Lower lobe of right lung (tissue), 2 donors: ENCODE results near the gene CELF2. TPM values are rescaled to one million over a fixed set of nuclear protein-coding genes. Genes with fewer than 3 reads are reported as not detected.

Experiments
- ATAC-seq, 2 donors: fragments of 200-7000 bp; cut with Tn5 transposase; one replicate each; pipeline ENCODE4 v1.9.1; 2020 to 2022; ENCODE audit warnings: mild to moderate bottlenecking in 2 of 2, moderate library complexity in 2 of 2
- DNase-seq: peaks from one replicate; pipeline ENCODE4 v3.0.0-alpha.2; 2020
- H3K27ac ChIP-seq: fragments of 200-600 bp; one replicate; pipeline ENCODE4 v1.8.0; 2022
- H3K27me3 ChIP-seq: fragments of 200-600 bp; one replicate; pipeline ENCODE4 v1.8.0; 2022; ENCODE audit warnings: low read depth
- H3K36me3 ChIP-seq: fragments of 200-600 bp; one replicate; pipeline ENCODE4 v1.8.0; 2022; ENCODE audit warnings: mild to moderate bottlenecking
- H3K4me1 ChIP-seq: fragments of 200-600 bp; one replicate; pipeline ENCODE4 v1.8.0; 2022
- H3K4me3 ChIP-seq: fragments of 200-600 bp; one replicate; pipeline ENCODE4 v1.8.0; 2022; ENCODE audit warnings: mild to moderate bottlenecking
- H3K9me3 ChIP-seq: fragments of 200-600 bp; one replicate; pipeline ENCODE4 v1.8.0; 2022
- intact Hi-C: fragments of 100-400 bp; cut with DNase I; formaldehyde crosslinking; loops from one replicate; pipeline ENCODE4 v1.11.0; 2022
- total RNA-seq: library from RNA; stranded (reverse); fragmentation: NEBNext Ultra II Directional; extraction: Animal tissue kit (Norgen Biotek cat#: 25700); gene quantifications from one replicate; pipeline ENCODE4 v1.2.1, GENCODE V29; 2021
- TF ChIP-seq, protein P1 (sequence below): fragments of 200-600 bp; IDR thresholded peaks from one replicate; pipeline ENCODE4 v1.8.0; 2022; ENCODE audit warnings: antibody characterized with exemption, mild to moderate bottlenecking
- donor health status: DM: no; HTN: yes; CAD: no; lungs with severe emphysema.

Gene CELF2
- total RNA-seq, 1 donor from 2014 or later: 106 TPM

DNA sequence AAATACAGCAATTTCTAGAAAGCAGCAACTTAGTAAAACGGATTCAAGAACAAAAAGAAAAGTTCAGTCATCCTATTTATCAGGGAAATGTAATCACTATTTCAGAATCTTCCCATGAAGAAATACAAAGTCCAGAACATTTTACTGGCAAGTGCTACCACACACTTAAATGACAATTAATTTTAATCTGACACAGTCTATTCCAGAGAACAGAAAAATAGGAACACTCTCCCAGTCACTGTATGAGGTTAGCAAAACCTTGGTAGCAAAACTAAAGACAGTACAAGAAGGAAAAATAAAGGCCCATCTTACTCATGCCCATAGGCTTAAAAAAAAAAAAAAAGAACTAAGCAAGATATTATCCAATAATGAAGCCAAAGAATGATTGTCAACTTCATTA is 295.8 kb downstream of the CELF2 start:
- ATAC-seq (no peak), DNase-seq (no peak)
- Histone ChIP-seq H3K4me1 (no peaks in the 10 kb centered on the region), H3K36me3 (peaks cover 86% of the 10 kb centered on the region), H3K4me3 (no peak overlapping the region), H3K27ac (no peak overlapping the region), H3K9me3 (no peaks in the 10 kb centered on the region), H3K27me3 (no peaks in the 10 kb centered on the region)
- intact Hi-C loops: no loop called here
- TF ChIP-seq, protein P1, sequence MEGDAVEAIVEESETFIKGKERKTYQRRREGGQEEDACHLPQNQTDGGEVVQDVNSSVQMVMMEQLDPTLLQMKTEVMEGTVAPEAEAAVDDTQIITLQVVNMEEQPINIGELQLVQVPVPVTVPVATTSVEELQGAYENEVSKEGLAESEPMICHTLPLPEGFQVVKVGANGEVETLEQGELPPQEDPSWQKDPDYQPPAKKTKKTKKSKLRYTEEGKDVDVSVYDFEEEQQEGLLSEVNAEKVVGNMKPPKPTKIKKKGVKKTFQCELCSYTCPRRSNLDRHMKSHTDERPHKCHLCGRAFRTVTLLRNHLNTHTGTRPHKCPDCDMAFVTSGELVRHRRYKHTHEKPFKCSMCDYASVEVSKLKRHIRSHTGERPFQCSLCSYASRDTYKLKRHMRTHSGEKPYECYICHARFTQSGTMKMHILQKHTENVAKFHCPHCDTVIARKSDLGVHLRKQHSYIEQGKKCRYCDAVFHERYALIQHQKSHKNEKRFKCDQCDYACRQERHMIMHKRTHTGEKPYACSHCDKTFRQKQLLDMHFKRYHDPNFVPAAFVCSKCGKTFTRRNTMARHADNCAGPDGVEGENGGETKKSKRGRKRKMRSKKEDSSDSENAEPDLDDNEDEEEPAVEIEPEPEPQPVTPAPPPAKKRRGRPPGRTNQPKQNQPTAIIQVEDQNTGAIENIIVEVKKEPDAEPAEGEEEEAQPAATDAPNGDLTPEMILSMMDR: no peak

DNA sequence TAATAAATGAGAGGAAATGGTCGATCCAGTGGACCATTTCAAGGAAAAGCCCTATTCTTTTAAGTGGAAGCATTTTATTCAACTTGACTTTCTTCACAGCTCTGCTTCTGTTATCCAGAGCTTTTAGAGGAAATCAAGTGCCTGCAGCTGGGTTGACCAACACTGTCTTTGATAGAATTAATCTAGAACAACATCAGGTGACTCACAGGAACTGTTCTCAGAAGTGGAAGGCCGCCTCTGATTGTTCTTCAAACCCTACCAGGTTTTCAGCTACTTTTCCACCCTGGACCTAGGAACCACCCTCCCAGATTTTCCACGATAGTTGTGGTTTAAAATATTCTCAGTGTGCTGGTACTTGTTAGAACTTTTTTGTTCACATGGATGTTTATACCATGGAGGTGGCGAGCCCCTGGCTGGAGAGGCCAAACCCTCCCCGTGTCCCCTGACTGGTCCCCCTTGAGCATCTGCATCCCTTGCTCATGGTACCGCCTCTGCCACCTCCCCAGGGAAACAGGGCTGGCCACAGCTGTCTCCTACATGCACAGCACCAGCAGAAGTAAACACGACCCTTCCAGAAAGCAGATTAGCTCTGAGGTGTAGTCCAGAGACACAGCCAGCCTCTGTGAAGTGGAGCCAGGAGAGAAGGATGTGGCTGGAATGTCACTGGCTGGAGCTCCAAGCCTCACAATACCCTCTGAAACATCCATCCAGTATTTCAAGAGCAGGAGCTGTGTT is 300.4 kb downstream of the CELF2 start:
- no peak for DNase-seq
- Histone ChIP-seq H3K36me3 (peaks cover 100% of the 10 kb centered on the region), H3K27ac (no peak overlapping the region), H3K4me3 (no peak overlapping the region), H3K27me3 (no peaks in the 10 kb centered on the region), H3K9me3 (no peaks in the 10 kb centered on the region), H3K4me1 (no peaks in the 10 kb centered on the region)
- intact Hi-C loops: no loop called here
- TF ChIP-seq, protein P1: no peak
- ATAC-seq: no peak

DNA sequence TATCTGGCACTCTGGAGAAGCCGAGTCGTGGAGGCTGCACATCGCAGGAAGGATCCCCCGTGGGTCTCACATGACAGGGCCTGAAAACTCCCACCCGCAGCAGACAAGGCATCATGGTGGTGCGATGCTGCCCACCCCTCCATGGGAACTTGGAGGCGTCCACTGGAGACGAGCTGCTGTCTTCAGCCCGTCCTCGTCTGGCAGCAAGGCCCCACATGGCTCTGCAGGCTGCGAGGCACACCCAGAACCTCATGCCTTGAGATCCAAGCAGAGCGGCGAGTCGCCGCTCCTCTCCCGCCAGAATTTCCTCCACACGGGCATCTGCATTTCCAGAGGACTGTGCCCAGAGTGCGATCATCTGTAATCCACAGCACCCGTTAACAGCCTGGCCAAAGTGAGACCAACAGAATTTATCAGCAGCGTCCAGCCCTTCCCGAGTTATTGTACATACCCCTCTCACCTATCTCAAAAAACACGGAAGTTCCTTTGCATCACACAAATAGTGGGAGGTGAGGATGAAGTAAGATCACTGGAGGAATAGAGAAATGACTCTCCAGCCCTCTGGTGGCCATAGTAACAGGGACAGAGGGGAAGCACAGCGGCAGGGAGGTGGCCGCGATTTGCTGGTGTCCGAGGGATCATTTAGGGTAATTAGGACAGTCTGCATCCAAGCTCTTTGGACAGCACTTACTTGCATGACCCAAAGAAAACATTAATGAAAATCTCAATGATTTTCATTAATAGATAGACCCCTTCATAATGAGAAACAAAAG is 301.3 kb downstream of the CELF2 start:
- H3K36me3 ChIP-seq: peaks cover 100% of the 10 kb centered on the region
- DNase-seq: no peak
- H3K4me3 ChIP-seq: no peak overlapping the region
- no peaks in the 10 kb centered on the region for H3K4me1 ChIP-seq
- no peaks in the 10 kb centered on the region for H3K9me3 ChIP-seq
- no peaks in the 10 kb centered on the region for H3K27me3 ChIP-seq
- H3K27ac ChIP-seq: no peak overlapping the region
- intact Hi-C loops: no loop called here
- TF ChIP-seq, protein P1: no peak
- ATAC-seq: no peak

DNA sequence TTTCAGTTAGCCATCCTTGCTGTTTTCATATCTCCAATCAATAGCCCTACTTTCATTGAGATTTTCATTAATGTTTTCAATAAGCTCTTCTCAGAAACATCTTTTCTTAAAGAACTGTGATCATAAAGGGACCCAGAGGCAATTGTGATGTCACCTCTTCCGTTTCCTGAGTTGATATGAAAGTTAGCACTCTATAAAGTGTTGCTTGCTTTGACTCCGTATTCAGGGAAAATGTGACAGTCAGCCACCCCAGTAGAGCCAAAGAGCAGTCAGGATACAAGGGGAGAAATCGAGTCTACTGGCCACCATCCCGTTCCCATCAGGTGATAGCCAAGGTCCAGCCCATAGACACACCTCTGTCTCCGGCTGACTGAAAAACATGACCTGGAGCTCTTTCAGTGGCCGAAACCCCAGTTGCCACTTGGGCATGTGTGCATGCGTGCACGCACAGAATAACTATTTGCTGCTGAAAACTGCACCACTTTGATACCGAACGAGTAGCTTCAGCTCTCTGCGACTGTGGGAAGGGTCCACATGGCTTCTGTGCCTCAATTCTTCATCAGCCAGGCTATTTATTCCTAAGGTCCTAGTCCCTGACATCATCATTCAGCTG is 302.4 kb downstream of the CELF2 start:
- TF ChIP-seq, protein P1: no peak
- Histone ChIP-seq H3K27ac (no peak overlapping the region), H3K4me3 (no peak overlapping the region), H3K36me3 (peaks cover 100% of the 10 kb centered on the region), H3K27me3 (no peaks in the 10 kb centered on the region), H3K9me3 (no peaks in the 10 kb centered on the region), H3K4me1 (no peaks in the 10 kb centered on the region)
- ATAC-seq: no peak
- intact Hi-C loops: no loop called here
- no peak for DNase-seq

DNA sequence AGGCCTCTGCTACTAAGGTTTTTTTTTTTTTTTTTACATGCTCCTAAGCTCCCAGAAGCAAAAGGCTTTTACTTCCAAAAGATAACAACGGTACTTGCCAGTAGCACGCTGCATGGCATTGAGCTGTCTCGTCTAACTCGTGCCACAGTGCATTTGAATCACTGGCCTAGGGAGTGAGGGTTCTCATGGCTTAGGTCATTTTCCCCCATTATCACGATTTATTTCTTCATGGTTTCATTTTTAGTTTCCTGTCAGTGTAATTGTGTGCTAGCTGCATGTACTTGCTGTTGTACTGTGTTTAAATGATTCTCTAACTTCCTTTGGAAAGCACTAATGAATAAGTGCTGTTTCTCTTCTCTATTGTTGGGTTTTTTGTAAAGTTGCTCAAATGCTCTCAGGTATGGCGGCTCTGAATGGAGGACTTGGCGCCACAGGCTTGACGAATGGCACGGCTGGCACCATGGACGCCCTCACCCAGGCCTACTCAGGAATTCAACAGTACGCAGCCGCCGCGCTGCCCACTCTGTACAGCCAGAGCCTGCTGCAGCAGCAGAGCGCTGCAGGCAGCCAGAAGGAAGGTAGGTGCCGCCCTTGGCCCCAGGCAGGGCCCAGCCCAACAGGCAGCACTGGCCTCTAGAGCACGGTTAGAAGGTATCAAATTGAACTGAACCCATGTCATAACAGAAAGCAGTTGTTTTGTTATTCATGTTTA is 303.3 kb downstream of the CELF2 start:
- TF ChIP-seq, protein P1: no peak
- no peak for ATAC-seq
- Histone ChIP-seq H3K27me3 (no peaks in the 10 kb centered on the region), H3K9me3 (no peaks in the 10 kb centered on the region), H3K27ac (no peak overlapping the region), H3K4me1 (no peaks in the 10 kb centered on the region), H3K36me3 (peaks cover 100% of the 10 kb centered on the region), H3K4me3 (no peak overlapping the region)
- no peak for DNase-seq
- intact Hi-C loops: no loop called here
